ENCODE data around the gene PRAMEF8.
"Not testable (repeated sequence)": the region's sequence is repeated elsewhere in the genome, so short reads cannot be mapped to it uniquely, and the experiment has no call there.

PRAMEF8 gene

DNA sequence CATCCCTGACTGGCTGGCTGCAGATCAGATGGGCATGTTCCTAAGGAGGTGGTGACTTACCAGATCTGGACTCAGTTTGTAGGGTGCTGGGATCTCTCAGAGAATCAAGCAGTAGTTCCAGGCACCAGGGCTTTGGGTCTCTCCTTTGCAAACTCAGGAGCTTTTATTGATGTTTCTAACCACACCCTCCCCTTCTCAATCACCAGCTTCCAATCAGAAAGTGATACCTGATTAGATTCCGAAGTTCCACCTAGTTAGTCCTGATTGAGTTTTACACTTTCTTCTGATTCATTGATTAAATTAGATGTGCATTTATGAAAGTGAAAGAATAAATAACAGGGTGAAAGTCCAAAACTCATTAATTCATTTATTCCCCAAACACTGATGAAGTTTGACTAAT, at the start of gene PRAMEF8:
Gene PRAMEF8, minus strand, starts transcription at position 101 of the 400 bp plus-strand sequence. CDS start 1,046 bp downstream, outside the sequence.
- H3K4me3 ChIP-seq (ENCODE audit: control insufficient read depth, low read depth, low read length); DNase-seq (ENCODE audit: low read depth): not testable (repeated sequence)

DNA sequence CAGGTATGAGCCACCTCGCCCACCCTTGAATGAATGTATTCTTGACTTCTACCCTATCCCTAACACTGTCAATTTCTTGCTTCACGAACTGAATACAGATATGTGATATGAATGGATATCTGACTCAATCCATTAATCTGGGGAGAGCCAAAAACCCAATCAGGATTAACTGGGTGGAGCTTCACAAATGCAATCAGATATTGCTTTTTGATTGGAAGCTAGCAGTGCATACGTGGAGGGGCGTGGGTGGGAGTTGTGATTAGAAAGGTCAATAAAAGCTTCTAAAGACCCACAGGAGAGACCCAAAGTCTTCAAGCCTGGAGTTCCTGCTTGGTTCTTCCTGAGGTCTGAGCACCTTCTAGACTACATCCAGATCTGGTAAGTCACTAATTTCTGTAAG, 30.3 kb upstream of the PRAMEF8 start, which contains the start of gene PRAMEF15:
Gene PRAMEF15, plus strand, starts transcription at position 301 of the 400 bp plus-strand sequence. CDS start 2,827 bp downstream, outside the sequence.
- H3K4me3 ChIP-seq (ENCODE audit: control insufficient read depth, low read depth, low read length); DNase-seq (ENCODE audit: low read depth): not testable (repeated sequence)

GRCh38 chr1:13303239-13303638, 18.3 kb upstream of the PRAMEF8 start, which contains the start of gene PRAMEF33:
PRAMEF33 (plus strand) TSS chr1:13303539; CDS start chr1:13305955, 2,416 bp downstream.
- not testable (repeated sequence) for DNase-seq (ENCODE audit: low read depth); H3K4me3 ChIP-seq (ENCODE audit: control insufficient read depth, low read depth, low read length)

GRCh38 chr1:13302197-13302596, 17.3 kb upstream of the PRAMEF8 start:
- not testable (repeated sequence) for DNase-seq (ENCODE audit: low read depth)

GRCh38 chr1:13298699-13299098, 13.8 kb upstream of the PRAMEF8 start:
- H3K4me3 ChIP-seq (ENCODE audit: control insufficient read depth, low read depth, low read length); DNase-seq (ENCODE audit: low read depth): not testable (repeated sequence)

More at GRCh38 chr1:13302197-13302596, 17.3 kb upstream of the PRAMEF8 start:
- H3K4me3 ChIP-seq (ENCODE audit: control insufficient read depth, low read depth, low read length): not testable (repeated sequence)

DNA sequence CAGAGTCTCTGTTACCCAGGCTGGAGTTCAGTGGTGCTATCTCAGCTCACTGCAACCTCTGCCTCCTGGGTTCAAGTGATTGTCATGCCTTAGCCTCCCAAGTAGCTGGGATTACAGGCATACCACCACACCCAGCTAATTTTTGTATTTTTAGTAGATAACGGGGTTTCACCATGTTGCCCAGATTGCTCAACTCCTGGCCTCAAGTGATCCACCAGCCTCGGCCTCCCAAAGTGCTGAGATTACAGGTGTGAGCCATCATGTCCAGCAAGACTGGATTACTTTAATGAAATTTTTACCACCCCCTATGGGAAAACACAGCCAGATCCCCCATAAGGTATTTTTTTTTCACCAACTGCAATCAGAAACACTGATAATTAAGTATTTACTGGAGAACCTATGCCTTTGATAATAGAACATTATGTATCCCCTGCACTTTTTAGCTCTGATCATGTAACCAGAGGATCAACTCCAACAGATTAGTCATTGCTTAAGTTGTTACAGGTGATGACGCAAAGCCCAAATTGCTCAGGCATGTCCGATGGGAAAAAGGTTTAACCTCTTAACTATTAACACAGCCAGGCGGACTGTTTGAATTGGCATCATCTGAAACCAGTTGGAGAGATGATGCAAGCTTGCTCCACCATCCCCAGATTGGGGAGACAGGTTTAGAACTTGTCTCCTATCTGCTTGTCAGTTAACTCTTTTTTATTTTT, 12.4 kb upstream of the PRAMEF8 start:
- not testable (repeated sequence) for H3K4me3 ChIP-seq (ENCODE audit: control insufficient read depth, low read depth, low read length); DNase-seq (ENCODE audit: low read depth)

DNA sequence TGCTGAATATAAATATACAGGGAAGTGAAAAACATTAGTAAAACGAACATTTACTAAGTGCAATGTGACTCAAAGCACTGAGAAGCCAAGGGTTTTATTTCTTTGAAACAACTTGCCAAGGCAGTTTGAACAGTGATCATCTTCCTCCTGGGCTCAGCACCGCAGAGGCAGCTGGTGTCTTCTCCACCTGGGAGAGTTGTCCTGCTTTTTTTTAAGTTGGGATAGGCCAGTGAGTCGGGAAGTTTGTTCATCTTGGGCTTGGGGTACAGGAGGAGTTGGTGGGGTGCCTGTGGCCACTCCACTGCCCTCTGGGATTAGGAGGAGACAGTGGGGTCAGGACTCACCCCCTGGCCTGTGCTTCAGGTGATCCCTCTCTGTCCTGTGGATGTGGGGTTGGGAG, 4.1 kb upstream of the PRAMEF8 start:
- not testable (repeated sequence) for DNase-seq (ENCODE audit: low read depth); H3K4me3 ChIP-seq (ENCODE audit: control insufficient read depth, low read depth, low read length)

GRCh38 chr1:13279617-13280016, 5.3 kb downstream of the PRAMEF8 start:
- not testable (repeated sequence) for H3K4me3 ChIP-seq (ENCODE audit: control insufficient read depth, low read depth, low read length); DNase-seq (ENCODE audit: low read depth)

- DNase-seq (ENCODE audit: low read depth); H3K4me3 ChIP-seq (ENCODE audit: control insufficient read depth, low read depth, low read length): not testable (repeated sequence)
Observed at GRCh38 chr1:13277016-13277415, 7.9 kb downstream of the PRAMEF8 start.

GRCh38 chr1:13265124-13265523, 19.8 kb downstream of the PRAMEF8 start:
- H3K4me3 ChIP-seq (ENCODE audit: control insufficient read depth, low read depth, low read length); DNase-seq (ENCODE audit: low read depth): not testable (repeated sequence)

- not testable (repeated sequence) for H3K4me3 ChIP-seq (ENCODE audit: control insufficient read depth, low read depth, low read length); DNase-seq (ENCODE audit: low read depth)
Observed at GRCh38 chr1:13253898-13254297, 31.0 kb downstream of the PRAMEF8 start, which contains the start of gene PRAMEF5. PRAMEF5 (plus strand) TSS chr1:13254198; CDS start chr1:13259269, 5,071 bp downstream.

DNA sequence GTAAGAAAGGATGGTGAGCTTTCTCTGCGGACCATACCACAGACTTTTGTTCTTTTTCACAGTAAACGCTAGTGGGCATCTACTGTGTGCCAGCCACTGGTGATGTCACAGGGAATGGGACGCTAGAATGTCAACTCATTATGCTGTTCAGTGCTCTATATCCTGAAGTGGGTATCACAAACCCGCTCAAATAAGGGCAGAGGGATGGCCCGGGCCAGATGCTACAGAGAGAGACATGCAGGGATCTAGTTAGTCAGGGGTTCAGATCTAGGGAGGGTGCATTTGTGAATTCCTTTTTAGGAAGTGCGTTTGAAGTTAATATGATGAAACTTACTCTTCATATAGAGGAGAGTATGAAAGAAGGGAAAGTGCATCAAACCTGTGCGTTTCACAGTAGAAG, 37.8 kb downstream of the PRAMEF8 start:
- DNase-seq (ENCODE audit: low read depth); H3K4me3 ChIP-seq (ENCODE audit: control insufficient read depth, low read depth, low read length): not testable (repeated sequence)

- not testable (repeated sequence) for H3K4me3 ChIP-seq (ENCODE audit: control insufficient read depth, low read depth, low read length); DNase-seq (ENCODE audit: low read depth)
Observed at GRCh38 chr1:13246554-13246871, 38.4 kb downstream of the PRAMEF8 start.

DNA sequence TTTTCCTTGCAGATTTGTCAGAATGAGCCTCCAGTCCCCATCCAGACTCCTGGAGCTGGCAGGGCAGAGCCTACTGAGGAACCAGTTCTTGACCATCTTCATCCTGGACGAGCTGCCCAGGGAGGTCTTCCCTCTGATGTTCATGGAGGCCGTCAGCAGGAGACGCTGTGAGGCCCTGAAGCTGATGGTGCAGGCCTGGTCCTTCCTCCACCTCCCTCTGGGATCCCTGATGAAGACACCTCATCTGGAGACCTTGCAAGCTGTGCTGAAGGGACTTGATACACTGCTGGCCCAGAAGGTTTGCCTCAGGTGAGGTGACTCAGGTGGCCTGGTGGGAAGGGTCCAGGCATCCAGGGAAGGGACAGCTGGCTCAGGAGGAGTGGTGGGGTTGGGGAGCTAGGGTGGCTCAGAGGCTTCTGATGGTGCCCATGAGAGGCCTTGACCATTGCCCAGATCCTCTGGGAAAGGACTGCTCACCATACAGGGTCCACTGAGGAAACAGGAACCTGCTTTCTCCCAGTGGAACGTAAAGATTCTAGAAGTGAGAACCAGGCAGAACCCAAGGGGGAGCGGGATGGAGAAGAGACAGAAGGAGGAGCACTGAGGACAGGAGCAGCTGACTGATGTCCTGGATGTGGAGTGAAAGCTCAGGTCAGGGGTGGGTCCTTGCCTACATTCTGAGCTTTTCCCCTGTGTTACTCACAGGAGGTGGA, 38.9 kb downstream of the PRAMEF8 start:
- H3K4me3 ChIP-seq (ENCODE audit: control insufficient read depth, low read depth, low read length); DNase-seq (ENCODE audit: low read depth): not testable (repeated sequence)

GRCh38 chr1:13243536-13244263, 41.2 kb downstream of the PRAMEF8 start:
- not testable (repeated sequence) for H3K4me3 ChIP-seq (ENCODE audit: control insufficient read depth, low read depth, low read length); DNase-seq (ENCODE audit: low read depth)

DNA sequence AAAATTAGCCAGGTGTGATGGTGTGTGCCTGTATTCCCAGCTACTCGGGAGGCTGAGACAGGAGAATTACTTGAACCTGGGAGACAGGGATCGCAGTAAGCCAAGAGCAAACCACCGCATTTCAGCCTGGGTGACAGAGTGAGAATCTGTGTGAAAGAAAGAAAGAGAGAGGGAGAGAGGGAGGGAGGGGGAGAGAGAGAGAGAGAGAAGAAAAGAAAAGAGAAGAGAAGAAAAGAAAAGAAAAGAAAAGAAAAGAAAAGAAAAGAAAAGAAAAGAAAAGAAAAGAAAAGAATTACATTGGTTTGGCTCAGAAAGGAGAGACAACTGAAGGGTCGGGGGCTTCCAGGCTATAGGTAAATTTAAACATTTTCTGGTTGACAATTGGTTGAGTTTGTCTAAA, 45.3 kb downstream of the PRAMEF8 start:
- DNase-seq (ENCODE audit: low read depth); H3K4me3 ChIP-seq (ENCODE audit: control insufficient read depth, low read depth, low read length): not testable (repeated sequence)

- DNase-seq (ENCODE audit: low read depth); H3K4me3 ChIP-seq (ENCODE audit: control insufficient read depth, low read depth, low read length): not testable (repeated sequence)
Observed at GRCh38 chr1:13237572-13237971, 47.4 kb downstream of the PRAMEF8 start.

DNA sequence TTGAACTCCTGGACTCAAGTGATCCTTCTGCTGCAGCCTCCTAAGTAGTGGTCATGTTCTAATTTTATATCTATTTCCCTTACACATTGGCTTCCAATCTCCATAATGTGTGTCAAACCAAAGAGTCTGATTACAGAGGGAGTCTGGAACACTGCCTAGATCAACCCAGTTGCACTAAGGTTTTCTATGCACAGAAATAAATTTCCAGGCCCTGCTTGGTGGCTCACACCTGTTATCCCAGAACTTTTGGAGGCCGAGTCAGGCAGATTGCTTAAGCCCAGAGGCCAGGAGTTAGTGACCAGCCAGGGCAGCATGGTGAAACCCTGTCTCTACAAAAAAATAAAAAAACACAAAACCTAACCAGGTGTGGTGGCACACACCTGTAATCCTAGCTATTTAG, 50.9 kb downstream of the PRAMEF8 start:
- DNase-seq (ENCODE audit: low read depth): not testable (repeated sequence)

DNA sequence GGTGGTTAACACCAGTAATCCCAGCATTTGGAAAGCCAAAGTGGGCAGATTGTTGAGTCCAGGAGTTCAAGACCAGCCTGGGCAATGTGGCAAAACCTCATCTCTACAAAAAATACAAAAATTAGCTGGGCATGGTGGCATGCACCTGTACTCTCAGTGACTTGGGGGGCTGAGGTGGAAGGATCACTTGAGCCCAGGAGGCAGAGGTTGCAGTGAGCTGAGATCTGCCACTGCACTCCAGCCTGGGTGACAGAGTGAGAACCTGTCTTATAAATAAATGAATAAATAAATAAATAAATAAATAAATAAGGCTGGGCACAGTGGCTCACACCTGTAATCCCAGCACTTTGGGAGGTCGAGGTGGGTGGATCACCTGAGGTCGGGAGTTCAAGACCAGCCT, 52.9 kb downstream of the PRAMEF8 start:
- not testable (repeated sequence) for H3K4me3 ChIP-seq (ENCODE audit: control insufficient read depth, low read depth, low read length); DNase-seq (ENCODE audit: low read depth)

More for the DNA sequence above, 50.9 kb downstream of the PRAMEF8 start:
- not testable (repeated sequence) for H3K4me3 ChIP-seq (ENCODE audit: control insufficient read depth, low read depth, low read length)

Measured in AG09309 (cell line).